Measurements from ENCODE around the gene CHST3. TPM values are rescaled to one million over a fixed set of nuclear protein-coding genes. Genes with fewer than 3 reads are reported as not detected.

CHST3 gene
- total and polyA plus RNA-seq, 2 experiments from 2014 or later: 0.94 to 8.3 TPM

DNA sequence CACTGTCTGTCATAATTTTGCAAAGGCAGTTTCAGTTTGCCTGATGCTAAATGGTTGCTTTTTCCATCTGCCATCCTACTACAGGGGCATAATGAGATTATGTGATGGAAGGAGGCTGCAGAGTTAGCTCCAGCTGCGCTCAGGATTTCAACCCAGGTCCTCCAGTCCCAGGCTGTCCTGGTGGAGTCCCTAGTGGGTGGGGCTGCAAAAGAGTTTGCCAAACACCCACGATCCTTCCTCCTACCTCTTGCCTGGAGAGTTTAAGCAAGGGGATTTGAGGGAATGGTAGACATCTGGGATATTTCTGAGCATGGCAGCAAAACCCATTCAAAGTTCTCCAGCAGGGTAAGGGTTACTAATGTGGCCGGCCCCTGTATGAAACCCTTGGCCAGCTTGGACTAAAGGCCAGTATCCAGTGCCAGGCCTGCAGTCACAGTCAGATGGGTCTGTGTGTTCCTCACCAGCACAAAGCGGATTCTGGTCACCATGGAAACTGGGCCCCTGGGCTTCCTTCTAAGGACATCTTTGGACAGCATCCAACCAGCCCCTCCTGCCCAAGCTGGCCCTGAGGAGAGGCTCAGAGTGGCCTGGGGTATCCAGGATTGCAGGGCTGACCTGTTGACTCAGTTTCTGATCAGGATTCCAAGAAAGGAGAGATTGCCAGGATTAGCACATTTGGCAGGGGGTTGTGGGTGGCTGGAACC, 42.7 kb upstream of the CHST3 start:
- Histone ChIP-seq H3K27me3 (ENCODE audit: insufficient read depth) (no peaks in the 10 kb centered on the region), H2AFZ (no peak overlapping the region), H3K79me2 (replicated peaks; ENCODE audit: insufficient read depth) (no peaks in the 10 kb centered on the region), H3K27ac (ENCODE audit: low read depth) (no peak overlapping the region), H3K4me1 (ENCODE audit: insufficient read depth) (no peaks in the 10 kb centered on the region), H3K4me2 (no peak overlapping the region), H3K9me2 (ENCODE audit: insufficient read depth) (no peaks in the 10 kb centered on the region), H4K20me1 (replicated peaks; ENCODE audit: insufficient read depth) (no peaks in the 10 kb centered on the region), H3K36me3 (ENCODE audit: insufficient read depth) (peaks cover 4% of the 10 kb centered on the region; the same call in 1 of the 2 replicates), H3K4me3 (no peak overlapping the region), H3F3A (replicated peaks; ENCODE audit: low read depth) (no peaks in the 10 kb centered on the region)
- H3K9me3 Mint-ChIP-seq: peaks cover 18% of the 10 kb centered on the region; the same call in 2 of the 3 replicates
- H3K27me3 Mint-ChIP-seq (ENCODE audit: insufficient read depth, low read depth, poor library complexity): peaks cover 12% of the 10 kb centered on the region
- H3K36me3 Mint-ChIP-seq (ENCODE audit: low read depth): no peaks in the 10 kb centered on the region
- DNase-seq (ENCODE audit: low spot score) (no peak), ATAC-seq (no peak)
- no peak overlapping the region for H3K4me3 Mint-ChIP-seq
- H3K27ac Mint-ChIP-seq: no peak overlapping the region
- no peak for TF ChIP-seq JUNB (IDR thresholded peaks at IDR 0.05; ENCODE audit: unreplicated experiment)
- no peak for TF ChIP-seq EZH2 (IDR thresholded peaks at IDR 0.05; ENCODE audit: low read depth, unreplicated experiment)
- no peak for TF ChIP-seq EZH2phosphoT487 (IDR thresholded peaks at IDR 0.05; ENCODE audit: unreplicated experiment)
- TF ChIP-seq POLR2AphosphoS5 (IDR thresholded peaks at IDR 0.05; ENCODE audit: low read depth): no peak
- TF ChIP-seq NANOG (IDR thresholded peaks at IDR 0.05; ENCODE audit: borderline replicate concordance): no peak
- TF ChIP-seq ZNF114 (CRISPR knock-in tag; IDR thresholded peaks at IDR 0.05): no peak
- no peak for TF ChIP-seq STAT1 (IDR thresholded peaks at IDR 0.05; ENCODE audit: unreplicated experiment)
- TF ChIP-seq, protein P1, sequence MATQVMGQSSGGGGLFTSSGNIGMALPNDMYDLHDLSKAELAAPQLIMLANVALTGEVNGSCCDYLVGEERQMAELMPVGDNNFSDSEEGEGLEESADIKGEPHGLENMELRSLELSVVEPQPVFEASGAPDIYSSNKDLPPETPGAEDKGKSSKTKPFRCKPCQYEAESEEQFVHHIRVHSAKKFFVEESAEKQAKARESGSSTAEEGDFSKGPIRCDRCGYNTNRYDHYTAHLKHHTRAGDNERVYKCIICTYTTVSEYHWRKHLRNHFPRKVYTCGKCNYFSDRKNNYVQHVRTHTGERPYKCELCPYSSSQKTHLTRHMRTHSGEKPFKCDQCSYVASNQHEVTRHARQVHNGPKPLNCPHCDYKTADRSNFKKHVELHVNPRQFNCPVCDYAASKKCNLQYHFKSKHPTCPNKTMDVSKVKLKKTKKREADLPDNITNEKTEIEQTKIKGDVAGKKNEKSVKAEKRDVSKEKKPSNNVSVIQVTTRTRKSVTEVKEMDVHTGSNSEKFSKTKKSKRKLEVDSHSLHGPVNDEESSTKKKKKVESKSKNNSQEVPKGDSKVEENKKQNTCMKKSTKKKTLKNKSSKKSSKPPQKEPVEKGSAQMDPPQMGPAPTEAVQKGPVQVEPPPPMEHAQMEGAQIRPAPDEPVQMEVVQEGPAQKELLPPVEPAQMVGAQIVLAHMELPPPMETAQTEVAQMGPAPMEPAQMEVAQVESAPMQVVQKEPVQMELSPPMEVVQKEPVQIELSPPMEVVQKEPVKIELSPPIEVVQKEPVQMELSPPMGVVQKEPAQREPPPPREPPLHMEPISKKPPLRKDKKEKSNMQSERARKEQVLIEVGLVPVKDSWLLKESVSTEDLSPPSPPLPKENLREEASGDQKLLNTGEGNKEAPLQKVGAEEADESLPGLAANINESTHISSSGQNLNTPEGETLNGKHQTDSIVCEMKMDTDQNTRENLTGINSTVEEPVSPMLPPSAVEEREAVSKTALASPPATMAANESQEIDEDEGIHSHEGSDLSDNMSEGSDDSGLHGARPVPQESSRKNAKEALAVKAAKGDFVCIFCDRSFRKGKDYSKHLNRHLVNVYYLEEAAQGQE (IDR thresholded peaks at IDR 0.05; ENCODE audit: unreplicated experiment): no peak
- TF ChIP-seq, protein P2, sequence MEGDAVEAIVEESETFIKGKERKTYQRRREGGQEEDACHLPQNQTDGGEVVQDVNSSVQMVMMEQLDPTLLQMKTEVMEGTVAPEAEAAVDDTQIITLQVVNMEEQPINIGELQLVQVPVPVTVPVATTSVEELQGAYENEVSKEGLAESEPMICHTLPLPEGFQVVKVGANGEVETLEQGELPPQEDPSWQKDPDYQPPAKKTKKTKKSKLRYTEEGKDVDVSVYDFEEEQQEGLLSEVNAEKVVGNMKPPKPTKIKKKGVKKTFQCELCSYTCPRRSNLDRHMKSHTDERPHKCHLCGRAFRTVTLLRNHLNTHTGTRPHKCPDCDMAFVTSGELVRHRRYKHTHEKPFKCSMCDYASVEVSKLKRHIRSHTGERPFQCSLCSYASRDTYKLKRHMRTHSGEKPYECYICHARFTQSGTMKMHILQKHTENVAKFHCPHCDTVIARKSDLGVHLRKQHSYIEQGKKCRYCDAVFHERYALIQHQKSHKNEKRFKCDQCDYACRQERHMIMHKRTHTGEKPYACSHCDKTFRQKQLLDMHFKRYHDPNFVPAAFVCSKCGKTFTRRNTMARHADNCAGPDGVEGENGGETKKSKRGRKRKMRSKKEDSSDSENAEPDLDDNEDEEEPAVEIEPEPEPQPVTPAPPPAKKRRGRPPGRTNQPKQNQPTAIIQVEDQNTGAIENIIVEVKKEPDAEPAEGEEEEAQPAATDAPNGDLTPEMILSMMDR (conservative IDR thresholded peaks at IDR 0.05; ENCODE audit: low read depth in 2 of 2): no peak
- TF ChIP-seq, protein P3, sequence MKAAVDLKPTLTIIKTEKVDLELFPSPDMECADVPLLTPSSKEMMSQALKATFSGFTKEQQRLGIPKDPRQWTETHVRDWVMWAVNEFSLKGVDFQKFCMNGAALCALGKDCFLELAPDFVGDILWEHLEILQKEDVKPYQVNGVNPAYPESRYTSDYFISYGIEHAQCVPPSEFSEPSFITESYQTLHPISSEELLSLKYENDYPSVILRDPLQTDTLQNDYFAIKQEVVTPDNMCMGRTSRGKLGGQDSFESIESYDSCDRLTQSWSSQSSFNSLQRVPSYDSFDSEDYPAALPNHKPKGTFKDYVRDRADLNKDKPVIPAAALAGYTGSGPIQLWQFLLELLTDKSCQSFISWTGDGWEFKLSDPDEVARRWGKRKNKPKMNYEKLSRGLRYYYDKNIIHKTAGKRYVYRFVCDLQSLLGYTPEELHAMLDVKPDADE (IDR thresholded peaks at IDR 0.05): no peak
- no peak for TF ChIP-seq CREB1 (CRISPR knock-in tag; IDR thresholded peaks at IDR 0.05; ENCODE audit: low read depth)
- TF ChIP-seq, protein P4, sequence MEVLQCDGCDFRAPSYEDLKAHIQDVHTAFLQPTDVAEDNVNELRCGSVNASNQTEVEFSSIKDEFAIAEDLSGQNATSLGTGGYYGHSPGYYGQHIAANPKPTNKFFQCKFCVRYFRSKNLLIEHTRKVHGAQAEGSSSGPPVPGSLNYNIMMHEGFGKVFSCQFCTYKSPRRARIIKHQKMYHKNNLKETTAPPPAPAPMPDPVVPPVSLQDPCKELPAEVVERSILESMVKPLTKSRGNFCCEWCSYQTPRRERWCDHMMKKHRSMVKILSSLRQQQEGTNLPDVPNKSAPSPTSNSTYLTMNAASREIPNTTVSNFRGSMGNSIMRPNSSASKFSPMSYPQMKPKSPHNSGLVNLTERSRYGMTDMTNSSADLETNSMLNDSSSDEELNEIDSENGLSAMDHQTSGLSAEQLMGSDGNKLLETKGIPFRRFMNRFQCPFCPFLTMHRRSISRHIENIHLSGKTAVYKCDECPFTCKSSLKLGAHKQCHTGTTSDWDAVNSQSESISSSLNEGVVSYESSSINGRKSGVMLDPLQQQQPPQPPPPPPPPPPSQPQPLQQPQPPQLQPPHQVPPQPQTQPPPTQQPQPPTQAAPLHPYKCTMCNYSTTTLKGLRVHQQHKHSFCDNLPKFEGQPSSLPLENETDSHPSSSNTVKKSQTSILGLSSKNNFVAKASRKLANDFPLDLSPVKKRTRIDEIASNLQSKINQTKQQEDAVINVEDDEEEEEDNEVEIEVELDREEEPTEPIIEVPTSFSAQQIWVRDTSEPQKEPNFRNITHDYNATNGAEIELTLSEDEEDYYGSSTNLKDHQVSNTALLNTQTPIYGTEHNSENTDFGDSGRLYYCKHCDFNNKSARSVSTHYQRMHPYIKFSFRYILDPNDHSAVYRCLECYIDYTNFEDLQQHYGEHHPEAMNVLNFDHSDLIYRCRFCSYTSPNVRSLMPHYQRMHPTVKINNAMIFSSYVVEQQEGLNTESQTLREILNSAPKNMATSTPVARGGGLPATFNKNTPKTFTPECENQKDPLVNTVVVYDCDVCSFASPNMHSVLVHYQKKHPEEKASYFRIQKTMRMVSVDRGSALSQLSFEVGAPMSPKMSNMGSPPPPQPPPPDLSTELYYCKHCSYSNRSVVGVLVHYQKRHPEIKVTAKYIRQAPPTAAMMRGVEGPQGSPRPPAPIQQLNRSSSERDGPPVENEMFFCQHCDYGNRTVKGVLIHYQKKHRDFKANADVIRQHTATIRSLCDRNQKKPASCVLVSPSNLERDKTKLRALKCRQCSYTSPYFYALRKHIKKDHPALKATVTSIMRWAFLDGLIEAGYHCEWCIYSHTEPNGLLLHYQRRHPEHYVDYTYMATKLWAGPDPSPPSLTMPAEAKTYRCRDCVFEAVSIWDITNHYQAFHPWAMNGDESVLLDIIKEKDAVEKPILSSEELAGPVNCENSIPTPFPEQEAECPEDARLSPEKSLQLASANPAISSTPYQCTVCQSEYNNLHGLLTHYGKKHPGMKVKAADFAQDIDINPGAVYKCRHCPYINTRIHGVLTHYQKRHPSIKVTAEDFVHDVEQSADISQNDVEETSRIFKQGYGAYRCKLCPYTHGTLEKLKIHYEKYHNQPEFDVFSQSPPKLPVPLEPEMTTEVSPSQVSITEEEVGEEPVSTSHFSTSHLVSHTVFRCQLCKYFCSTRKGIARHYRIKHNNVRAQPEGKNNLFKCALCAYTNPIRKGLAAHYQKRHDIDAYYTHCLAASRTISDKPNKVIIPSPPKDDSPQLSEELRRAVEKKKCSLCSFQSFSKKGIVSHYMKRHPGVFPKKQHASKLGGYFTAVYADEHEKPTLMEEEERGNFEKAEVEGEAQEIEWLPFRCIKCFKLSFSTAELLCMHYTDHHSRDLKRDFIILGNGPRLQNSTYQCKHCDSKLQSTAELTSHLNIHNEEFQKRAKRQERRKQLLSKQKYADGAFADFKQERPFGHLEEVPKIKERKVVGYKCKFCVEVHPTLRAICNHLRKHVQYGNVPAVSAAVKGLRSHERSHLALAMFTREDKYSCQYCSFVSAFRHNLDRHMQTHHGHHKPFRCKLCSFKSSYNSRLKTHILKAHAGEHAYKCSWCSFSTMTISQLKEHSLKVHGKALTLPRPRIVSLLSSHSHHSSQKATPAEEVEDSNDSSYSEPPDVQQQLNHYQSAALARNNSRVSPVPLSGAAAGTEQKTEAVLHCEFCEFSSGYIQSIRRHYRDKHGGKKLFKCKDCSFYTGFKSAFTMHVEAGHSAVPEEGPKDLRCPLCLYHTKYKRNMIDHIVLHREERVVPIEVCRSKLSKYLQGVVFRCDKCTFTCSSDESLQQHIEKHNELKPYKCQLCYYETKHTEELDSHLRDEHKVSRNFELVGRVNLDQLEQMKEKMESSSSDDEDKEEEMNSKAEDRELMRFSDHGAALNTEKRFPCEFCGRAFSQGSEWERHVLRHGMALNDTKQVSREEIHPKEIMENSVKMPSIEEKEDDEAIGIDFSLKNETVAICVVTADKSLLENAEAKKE (CRISPR knock-in tag; IDR thresholded peaks at IDR 0.05): no peak
- no peak for TF ChIP-seq ZNF331 (CRISPR knock-in tag; IDR thresholded peaks at IDR 0.05; ENCODE audit: low read depth)
- H3K4me1 Mint-ChIP-seq: peaks cover 5% of the 10 kb centered on the region; the same call in 2 of the 3 replicates

Data from GM23338 (cell line).